ENCODE measurements around the gene CALD1. TPM values are rescaled to one million over a fixed set of nuclear protein-coding genes. Genes with fewer than 3 reads are reported as not detected.

Gene CALD1
- total and polyA plus RNA-seq, 2 experiments from 2014 or later, result 22.6 to 135 TPM

DNA sequence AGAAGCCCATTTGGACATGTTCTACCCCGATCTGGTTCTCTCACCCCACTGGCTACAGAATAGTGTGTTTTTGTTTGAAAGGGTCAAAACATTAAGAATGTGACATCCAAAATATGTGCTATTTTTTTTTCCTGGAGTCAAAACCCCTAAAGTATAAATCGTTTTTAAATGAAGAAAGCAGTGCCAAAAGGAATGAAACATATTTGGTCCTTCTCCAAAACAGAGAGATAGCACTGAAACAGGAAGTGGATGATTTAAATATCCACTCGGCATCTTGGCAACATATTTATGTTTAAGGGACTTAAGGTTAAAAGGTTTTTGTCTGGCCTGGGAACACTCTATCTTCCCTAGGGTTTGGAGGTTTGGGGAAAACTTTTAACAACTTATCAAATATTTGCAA lies 32.3 kb downstream of the CALD1 start:
- peaks cover 4% of the 10 kb centered on the region for H3K36me3 ChIP-seq
- no peak overlapping the region for H3K27ac ChIP-seq
- H3K27me3 ChIP-seq, result no peaks in the 10 kb centered on the region
- no peaks in the 10 kb centered on the region for H3K4me1 ChIP-seq (ENCODE audit: low read depth)
- peak in 1 of 2 donors; percentile 82 for DNase-seq (ENCODE audit: low read depth in 1 of 2, low spot score in 1 of 2)
- H3K9me3 ChIP-seq (ENCODE audit: low read depth), result no peaks in the 10 kb centered on the region
- TF ChIP-seq, protein P1, sequence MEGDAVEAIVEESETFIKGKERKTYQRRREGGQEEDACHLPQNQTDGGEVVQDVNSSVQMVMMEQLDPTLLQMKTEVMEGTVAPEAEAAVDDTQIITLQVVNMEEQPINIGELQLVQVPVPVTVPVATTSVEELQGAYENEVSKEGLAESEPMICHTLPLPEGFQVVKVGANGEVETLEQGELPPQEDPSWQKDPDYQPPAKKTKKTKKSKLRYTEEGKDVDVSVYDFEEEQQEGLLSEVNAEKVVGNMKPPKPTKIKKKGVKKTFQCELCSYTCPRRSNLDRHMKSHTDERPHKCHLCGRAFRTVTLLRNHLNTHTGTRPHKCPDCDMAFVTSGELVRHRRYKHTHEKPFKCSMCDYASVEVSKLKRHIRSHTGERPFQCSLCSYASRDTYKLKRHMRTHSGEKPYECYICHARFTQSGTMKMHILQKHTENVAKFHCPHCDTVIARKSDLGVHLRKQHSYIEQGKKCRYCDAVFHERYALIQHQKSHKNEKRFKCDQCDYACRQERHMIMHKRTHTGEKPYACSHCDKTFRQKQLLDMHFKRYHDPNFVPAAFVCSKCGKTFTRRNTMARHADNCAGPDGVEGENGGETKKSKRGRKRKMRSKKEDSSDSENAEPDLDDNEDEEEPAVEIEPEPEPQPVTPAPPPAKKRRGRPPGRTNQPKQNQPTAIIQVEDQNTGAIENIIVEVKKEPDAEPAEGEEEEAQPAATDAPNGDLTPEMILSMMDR (IDR thresholded peaks at IDR 0.05; ENCODE audit: low read depth, low read length), result no peak
- no peak overlapping the region for H3K4me3 ChIP-seq

DNA sequence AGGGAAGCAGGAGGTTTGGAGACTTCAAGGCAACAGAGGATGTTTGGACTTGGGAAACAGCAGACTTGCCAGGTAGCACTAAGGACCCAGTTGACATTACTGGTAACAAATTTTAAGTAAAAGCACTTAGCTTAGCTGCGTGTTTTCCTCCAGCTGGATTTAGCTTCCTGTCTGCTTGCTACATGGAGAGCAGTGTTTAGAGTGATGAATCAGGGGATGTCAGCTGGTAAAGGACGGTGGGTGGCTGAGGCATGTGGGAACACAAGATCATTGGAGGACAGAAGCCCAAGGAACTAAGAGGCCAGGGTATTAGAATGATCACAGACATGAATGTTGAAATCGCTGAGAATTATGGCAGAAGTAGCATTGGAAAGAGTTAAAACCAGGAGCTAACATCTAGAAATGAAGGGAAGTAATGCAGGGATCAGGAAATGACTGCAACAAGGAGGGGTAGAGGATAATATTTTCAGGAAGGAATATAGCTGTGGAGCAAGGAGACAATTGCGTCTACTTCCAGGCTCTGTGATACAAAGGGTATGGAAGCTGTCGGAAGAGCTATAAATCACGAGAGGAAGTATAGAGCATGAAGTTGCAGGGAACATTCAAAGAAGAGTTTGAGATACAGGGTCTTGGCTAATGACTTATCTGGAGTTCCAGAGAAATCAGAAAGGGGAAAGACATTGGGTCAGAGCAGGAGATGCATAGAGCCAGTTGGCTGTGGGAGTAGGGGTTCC lies 34.4 kb downstream of the CALD1 start:
- Histone ChIP-seq H3K27me3 (no peaks in the 10 kb centered on the region), H3K27ac (no peak overlapping the region), H3K4me3 (no peak overlapping the region), H3K36me3 (no peaks in the 10 kb centered on the region), H3K4me1 (ENCODE audit: low read depth) (no peaks in the 10 kb centered on the region), H3K9me3 (ENCODE audit: low read depth) (no peaks in the 10 kb centered on the region)
- peak in 1 of 2 donors; percentile 71 for DNase-seq (ENCODE audit: low read depth in 1 of 2, low spot score in 1 of 2)
- TF ChIP-seq, protein P1 (IDR thresholded peaks at IDR 0.05; ENCODE audit: low read depth, low read length), result no peak

DNA sequence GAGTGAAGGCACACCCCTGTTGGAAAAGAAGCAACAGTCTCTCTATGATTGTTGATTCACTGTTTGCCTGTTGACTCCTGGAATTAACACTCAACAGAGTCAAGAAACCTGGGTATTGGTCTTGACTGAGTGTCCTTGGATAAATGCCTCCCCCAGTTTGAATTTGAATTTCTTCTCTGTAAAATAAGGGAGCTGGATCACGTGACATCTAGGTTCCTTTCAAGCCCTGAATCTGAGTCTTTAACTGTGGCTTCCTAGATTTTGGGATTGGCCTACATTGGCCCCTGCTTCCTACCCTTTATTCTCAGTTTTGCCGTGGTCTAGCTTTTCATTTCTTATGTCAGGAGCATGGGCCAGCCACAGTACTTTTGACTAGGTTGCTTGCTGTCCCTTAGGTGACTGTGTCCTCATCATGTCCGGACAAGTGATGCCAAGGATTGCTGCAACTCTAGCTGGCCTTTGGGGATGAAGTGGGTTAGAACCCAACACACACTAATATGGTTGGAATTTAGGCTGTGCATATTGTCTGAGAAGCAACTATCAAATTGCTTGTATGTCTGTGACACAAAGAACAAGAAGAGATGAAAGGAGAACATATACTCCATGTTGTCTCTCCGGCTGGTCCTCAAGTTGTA lies 35.4 kb downstream of the CALD1 start:
- Histone ChIP-seq H3K27me3 (no peaks in the 10 kb centered on the region), H3K4me3 (no peak overlapping the region), H3K27ac (no peak overlapping the region), H3K4me1 (ENCODE audit: low read depth) (no peaks in the 10 kb centered on the region), H3K9me3 (ENCODE audit: low read depth) (no peaks in the 10 kb centered on the region), H3K36me3 (no peaks in the 10 kb centered on the region)
- DNase-seq (ENCODE audit: low read depth in 1 of 2, low spot score in 1 of 2), result no peak
- TF ChIP-seq, protein P1 (IDR thresholded peaks at IDR 0.05; ENCODE audit: low read depth, low read length), result no peak

DNA sequence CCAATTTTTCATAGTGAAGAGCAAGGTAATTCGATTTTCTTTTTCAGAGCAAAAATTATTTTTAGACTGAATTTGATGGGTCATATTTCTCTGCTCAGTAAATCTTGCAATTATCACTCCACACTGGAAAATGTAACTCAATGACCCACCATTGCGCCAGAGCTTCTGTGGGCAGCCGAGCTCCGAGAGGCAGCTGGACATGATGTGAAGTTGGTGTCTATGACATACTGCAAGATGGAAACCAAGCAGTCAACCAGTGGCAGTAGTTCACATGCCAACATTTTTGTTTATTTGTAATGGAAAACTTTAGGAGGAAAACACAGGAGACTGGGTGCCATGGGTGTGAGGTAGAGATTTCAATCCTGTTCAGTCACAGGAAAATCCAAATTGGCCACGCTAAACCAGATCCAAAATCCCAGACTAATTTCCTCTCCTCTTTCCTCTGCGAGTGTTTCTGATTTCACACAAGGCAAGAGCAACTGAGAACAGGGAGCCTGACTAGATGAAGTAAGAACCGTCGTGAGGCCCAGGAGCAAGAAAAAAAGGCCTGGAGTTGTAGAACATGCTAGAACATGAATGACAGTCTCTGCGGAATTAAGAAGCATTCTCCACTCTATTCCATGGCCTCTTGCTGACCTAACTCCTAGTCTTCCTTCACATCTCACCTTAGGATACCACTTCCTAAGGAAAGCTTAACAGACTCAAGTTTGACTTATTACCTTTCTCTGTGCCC lies 39.3 kb downstream of the CALD1 start:
- Histone ChIP-seq H3K27me3 (no peaks in the 10 kb centered on the region), H3K27ac (no peak overlapping the region), H3K36me3 (no peaks in the 10 kb centered on the region), H3K4me3 (no peak overlapping the region), H3K4me1 (ENCODE audit: low read depth) (no peaks in the 10 kb centered on the region), H3K9me3 (ENCODE audit: low read depth) (no peaks in the 10 kb centered on the region)
- TF ChIP-seq, protein P1 (IDR thresholded peaks at IDR 0.05; ENCODE audit: low read depth, low read length), result no peak
- DNase-seq (ENCODE audit: low read depth in 1 of 2, low spot score in 1 of 2), result no peak

DNA sequence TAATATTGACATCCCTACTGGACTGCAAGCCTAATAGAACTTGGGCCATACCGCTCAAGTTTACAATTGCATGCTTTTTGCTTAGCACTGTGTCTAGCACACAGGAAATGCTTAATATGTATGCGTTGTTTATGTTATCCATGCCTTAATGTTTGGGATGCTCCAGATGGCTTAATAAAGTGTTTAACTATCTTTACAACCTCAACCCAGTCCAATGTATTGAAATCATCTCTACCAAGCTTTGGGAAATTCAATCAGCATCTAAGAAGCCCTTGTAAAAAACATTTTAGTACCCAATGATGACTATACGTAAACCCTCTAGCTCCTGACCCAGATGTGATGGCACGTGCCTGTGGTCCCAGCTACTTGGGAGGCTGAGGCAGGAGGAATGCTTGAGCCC lies 40.0 kb downstream of the CALD1 start:
- H3K4me1 ChIP-seq (ENCODE audit: low read depth), result no peaks in the 10 kb centered on the region
- H3K27me3 ChIP-seq, result no peaks in the 10 kb centered on the region
- H3K4me3 ChIP-seq, result no peak overlapping the region
- DNase-seq (ENCODE audit: low read depth in 1 of 2, low spot score in 1 of 2), result no peak
- TF ChIP-seq, protein P1 (IDR thresholded peaks at IDR 0.05; ENCODE audit: low read depth, low read length), result no peak
- H3K36me3 ChIP-seq, result no peaks in the 10 kb centered on the region
- H3K27ac ChIP-seq, result no peak overlapping the region
- no peaks in the 10 kb centered on the region for H3K9me3 ChIP-seq (ENCODE audit: low read depth)

Data from cardiac muscle cell (in vitro differentiated cells and primary cell).